WTC11 (cell line): ENCODE measurements around the gene NCOA3. TPM values are rescaled to one million over a fixed set of nuclear protein-coding genes. Genes with fewer than 3 reads are reported as not detected.

Experiments
- ATAC-seq: fragments of 200-7000 bp; cut with Tn5 transposase; 2 replicates; pipeline ENCODE4 v1.10.0; 2021; ENCODE audit warnings: mild to moderate bottlenecking, moderate library complexity
- CTCF ChIA-PET: fragments of 300-600 bp; sonication (Branson Sonifier 250); formaldehyde crosslinking; loops from one replicate; lab custom pipeline; 2021; ENCODE audit warnings: antibody characterized with exemption; lab: Charles Lee
- POLR2A ChIA-PET: fragments of 350-600 bp; sonication (Branson Sonifier 250); formaldehyde crosslinking; loops from one replicate; lab custom pipeline; 2021; ENCODE audit warnings: antibody characterized with exemption; lab: Charles Lee
- DNase-seq: peaks from one replicate; pipeline ENCODE4 v3.0.0; 2021; ENCODE audit warnings: low spot score
- H3K27ac Mint-ChIP-seq: 2 replicates; pipeline ENCODE4 v1.8.0; 2021; ENCODE audit warnings: mixed read lengths
- H3K27me3 Mint-ChIP-seq: 2 replicates; pipeline ENCODE4 v1.8.0; 2021; ENCODE audit warnings: low read depth, mild to moderate bottlenecking, moderate library complexity, mixed read lengths
- H3K36me3 Mint-ChIP-seq: 2 replicates; pipeline ENCODE4 v1.8.0; 2021; ENCODE audit warnings: mixed read lengths
- H3K4me1 Mint-ChIP-seq: 2 replicates; pipeline ENCODE4 v1.8.0; 2022; ENCODE audit warnings: mixed read lengths
- H3K4me3 Mint-ChIP-seq: 2 replicates; pipeline ENCODE4 v1.8.0; 2021; ENCODE audit warnings: mild to moderate bottlenecking, moderate library complexity, mixed read lengths
- H3K9me3 Mint-ChIP-seq: 2 replicates; pipeline ENCODE4 v1.8.0; 2021; ENCODE audit warnings: mixed read lengths
- ATF6 ChIP-seq: sonication (generic); formaldehyde crosslinking; IDR thresholded peaks from 2 replicates; pipeline ENCODE4 v1.8.1; 2023; ENCODE audit warnings: mild to moderate bottlenecking, missing genetic modification reagents
- E2F4 ChIP-seq: sonication (generic); formaldehyde crosslinking; IDR thresholded peaks from 2 replicates; pipeline ENCODE4 v1.8.1; 2022; ENCODE audit warnings: low read depth, mild to moderate bottlenecking, moderate library complexity, missing genetic modification reagents, borderline replicate concordance
- ERG ChIP-seq: fragments of 250-450 bp; sonication (Bioruptor Pico); IDR thresholded peaks from 2 replicates; pipeline ENCODE4 v1.8.0; 2021; ENCODE audit warnings: mild to moderate bottlenecking
- NFATC4 ChIP-seq: fragments of 250-450 bp; sonication (Bioruptor Pico); IDR thresholded peaks from 2 replicates; pipeline ENCODE4 v1.9.0; 2021; ENCODE audit warnings: mild to moderate bottlenecking
- NFYB ChIP-seq: sonication (generic); formaldehyde crosslinking; conservative IDR thresholded peaks from 2 replicates; pipeline ENCODE4 v1.8.0; 2022; ENCODE audit warnings: low read depth, missing genetic modification reagents
- OVOL2 ChIP-seq: fragments of 250-450 bp; sonication (Bioruptor Pico); IDR thresholded peaks from 2 replicates; pipeline ENCODE4 v1.9.0; 2021; ENCODE audit warnings: mild to moderate bottlenecking, borderline replicate concordance
- PREB ChIP-seq: sonication (generic); formaldehyde crosslinking; IDR thresholded peaks from 2 replicates; pipeline ENCODE4 v1.8.1; 2022; ENCODE audit warnings: mild to moderate bottlenecking, missing genetic modification reagents, moderate library complexity, borderline replicate concordance
- SMAD3 ChIP-seq: sonication (generic); formaldehyde crosslinking; IDR thresholded peaks from 2 replicates; pipeline ENCODE4 v1.8.0; 2022; ENCODE audit warnings: missing genetic modification reagents, mild to moderate bottlenecking, borderline replicate concordance
- SP1 ChIP-seq: sonication (generic); formaldehyde crosslinking; conservative IDR thresholded peaks from 2 replicates; pipeline ENCODE4 v1.8.1; 2022; ENCODE audit warnings: missing genetic modification reagents
- TEAD1 ChIP-seq: sonication (generic); formaldehyde crosslinking; IDR thresholded peaks from 2 replicates; pipeline ENCODE4 v1.8.0; 2022; ENCODE audit warnings: mild to moderate bottlenecking, missing genetic modification reagents
- ZBTB21 ChIP-seq: sonication (generic); formaldehyde crosslinking; IDR thresholded peaks from 2 replicates; pipeline ENCODE4 v1.8.1; 2023; ENCODE audit warnings: mild to moderate bottlenecking, missing genetic modification reagents, borderline replicate concordance
- ZMAT4 ChIP-seq: fragments of 250-450 bp; sonication (Bioruptor Pico); IDR thresholded peaks from 2 replicates; pipeline ENCODE4 v1.9.0; 2021; ENCODE audit warnings: mild to moderate bottlenecking
- total RNA-seq: library from RNA; stranded (reverse); gene quantifications from 3 replicates; pipeline ENCODE4 v1.2.3, GENCODE V29; 2021
- TF ChIP-seq, protein P1 (sequence below): sonication (generic); formaldehyde crosslinking; IDR thresholded peaks from 2 replicates; pipeline ENCODE4 v1.8.1; 2022; ENCODE audit warnings: low read depth, missing genetic modification reagents, borderline replicate concordance
- TF ChIP-seq, protein P2 (sequence below): sonication (generic); formaldehyde crosslinking; IDR thresholded peaks from 2 replicates; pipeline ENCODE4 v1.8.1; 2023; ENCODE audit warnings: mild to moderate bottlenecking, missing genetic modification reagents, borderline replicate concordance

Gene NCOA3
- total RNA-seq, 1 experiment from 2014 or later = 25.2 TPM

DNA sequence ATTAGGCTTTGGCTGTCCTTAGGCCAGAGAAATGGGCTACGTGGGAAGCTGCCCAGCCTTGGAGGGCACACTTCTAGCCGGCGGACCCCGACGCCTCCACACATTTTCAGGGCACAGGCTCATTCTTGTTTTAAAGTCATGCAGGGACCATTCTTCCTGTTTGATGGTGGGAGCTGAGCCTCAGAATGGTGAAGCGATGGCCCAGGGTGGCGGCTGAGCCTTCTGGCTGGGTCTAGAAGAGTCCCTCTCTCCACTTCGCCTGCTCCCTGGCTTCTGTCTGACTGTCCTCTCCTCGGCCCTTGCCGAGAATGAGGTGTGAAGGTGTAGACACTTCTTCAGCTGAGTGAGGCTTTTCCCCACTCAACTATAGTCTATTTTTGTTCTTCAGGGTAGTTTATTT lies 169.2 kb downstream of the NCOA3 start:
- H3K4me3 Mint-ChIP-seq = no peak overlapping the region
- no peaks in the 10 kb centered on the region for H3K27me3 Mint-ChIP-seq
- no peaks in the 10 kb centered on the region for H3K36me3 Mint-ChIP-seq
- ChIA-PET POLR2A (no interaction called here), CTCF (interaction anchor here (1.3 to 2.2 kb wide), 2 partner anchors 8 to 115 kb away, joined by 5 to 10 read pairs; no protein-coding TSS in a partner anchor)
- DNase-seq (no peak), ATAC-seq (no peak)
- H3K4me1 Mint-ChIP-seq = peaks cover 10% of the 10 kb centered on the region
- no peaks in the 10 kb centered on the region for H3K9me3 Mint-ChIP-seq
- TF ChIP-seq SP1 (CRISPR knock-in tag) (no peak), ZBTB21 (CRISPR knock-in tag) (no peak), ERG (no peak), ZMAT4 (CRISPR knock-in tag) (no peak), SMAD3 (CRISPR knock-in tag) (no peak), E2F4 (CRISPR knock-in tag) (no peak), OVOL2 (CRISPR knock-in tag) (no peak), NFATC4 (no peak)
- TF ChIP-seq, protein P1, sequence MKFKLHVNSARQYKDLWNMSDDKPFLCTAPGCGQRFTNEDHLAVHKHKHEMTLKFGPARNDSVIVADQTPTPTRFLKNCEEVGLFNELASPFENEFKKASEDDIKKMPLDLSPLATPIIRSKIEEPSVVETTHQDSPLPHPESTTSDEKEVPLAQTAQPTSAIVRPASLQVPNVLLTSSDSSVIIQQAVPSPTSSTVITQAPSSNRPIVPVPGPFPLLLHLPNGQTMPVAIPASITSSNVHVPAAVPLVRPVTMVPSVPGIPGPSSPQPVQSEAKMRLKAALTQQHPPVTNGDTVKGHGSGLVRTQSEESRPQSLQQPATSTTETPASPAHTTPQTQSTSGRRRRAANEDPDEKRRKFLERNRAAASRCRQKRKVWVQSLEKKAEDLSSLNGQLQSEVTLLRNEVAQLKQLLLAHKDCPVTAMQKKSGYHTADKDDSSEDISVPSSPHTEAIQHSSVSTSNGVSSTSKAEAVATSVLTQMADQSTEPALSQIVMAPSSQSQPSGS (CRISPR knock-in tag) = no peak
- H3K27ac Mint-ChIP-seq = no peak overlapping the region

DNA sequence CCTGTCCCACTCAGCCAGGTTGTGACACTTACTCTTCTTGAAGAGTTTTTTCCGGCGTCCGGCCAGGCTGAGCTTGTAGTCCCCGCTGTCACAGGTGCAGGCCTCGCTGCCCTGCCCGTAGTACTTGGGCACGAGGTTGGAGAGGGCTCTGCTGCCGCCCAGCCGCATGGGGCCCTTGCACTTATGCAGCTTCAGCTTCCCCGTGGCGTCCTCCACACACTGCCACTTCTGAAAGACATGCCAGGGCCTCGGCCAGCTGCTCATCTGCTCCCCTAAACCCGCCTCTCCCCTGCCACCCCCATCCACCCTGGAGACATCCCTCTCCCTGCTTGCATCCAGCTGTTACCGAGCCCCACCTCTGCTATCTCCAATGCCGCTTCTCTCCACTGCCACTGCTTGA lies 170.5 kb downstream of the NCOA3 start:
- ATAC-seq = no peak
- H3K36me3 Mint-ChIP-seq = no peaks in the 10 kb centered on the region
- H3K9me3 Mint-ChIP-seq = no peaks in the 10 kb centered on the region
- TF ChIP-seq, protein P2, sequence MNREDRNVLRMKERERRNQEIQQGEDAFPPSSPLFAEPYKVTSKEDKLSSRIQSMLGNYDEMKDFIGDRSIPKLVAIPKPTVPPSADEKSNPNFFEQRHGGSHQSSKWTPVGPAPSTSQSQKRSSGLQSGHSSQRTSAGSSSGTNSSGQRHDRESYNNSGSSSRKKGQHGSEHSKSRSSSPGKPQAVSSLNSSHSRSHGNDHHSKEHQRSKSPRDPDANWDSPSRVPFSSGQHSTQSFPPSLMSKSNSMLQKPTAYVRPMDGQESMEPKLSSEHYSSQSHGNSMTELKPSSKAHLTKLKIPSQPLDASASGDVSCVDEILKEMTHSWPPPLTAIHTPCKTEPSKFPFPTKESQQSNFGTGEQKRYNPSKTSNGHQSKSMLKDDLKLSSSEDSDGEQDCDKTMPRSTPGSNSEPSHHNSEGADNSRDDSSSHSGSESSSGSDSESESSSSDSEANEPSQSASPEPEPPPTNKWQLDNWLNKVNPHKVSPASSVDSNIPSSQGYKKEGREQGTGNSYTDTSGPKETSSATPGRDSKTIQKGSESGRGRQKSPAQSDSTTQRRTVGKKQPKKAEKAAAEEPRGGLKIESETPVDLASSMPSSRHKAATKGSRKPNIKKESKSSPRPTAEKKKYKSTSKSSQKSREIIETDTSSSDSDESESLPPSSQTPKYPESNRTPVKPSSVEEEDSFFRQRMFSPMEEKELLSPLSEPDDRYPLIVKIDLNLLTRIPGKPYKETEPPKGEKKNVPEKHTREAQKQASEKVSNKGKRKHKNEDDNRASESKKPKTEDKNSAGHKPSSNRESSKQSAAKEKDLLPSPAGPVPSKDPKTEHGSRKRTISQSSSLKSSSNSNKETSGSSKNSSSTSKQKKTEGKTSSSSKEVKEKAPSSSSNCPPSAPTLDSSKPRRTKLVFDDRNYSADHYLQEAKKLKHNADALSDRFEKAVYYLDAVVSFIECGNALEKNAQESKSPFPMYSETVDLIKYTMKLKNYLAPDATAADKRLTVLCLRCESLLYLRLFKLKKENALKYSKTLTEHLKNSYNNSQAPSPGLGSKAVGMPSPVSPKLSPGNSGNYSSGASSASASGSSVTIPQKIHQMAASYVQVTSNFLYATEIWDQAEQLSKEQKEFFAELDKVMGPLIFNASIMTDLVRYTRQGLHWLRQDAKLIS = no peak
- no peak for TF ChIP-seq NFYB
- TF ChIP-seq SMAD3 (CRISPR knock-in tag) = no peak
- TF ChIP-seq SP1 (CRISPR knock-in tag) = no peak
- TF ChIP-seq PREB (CRISPR knock-in tag) = no peak
- no peak for TF ChIP-seq TEAD1 (CRISPR knock-in tag)
- no peak for TF ChIP-seq ATF6 (CRISPR knock-in tag)
- no peak overlapping the region for H3K27ac Mint-ChIP-seq
- no peak overlapping the region for H3K4me3 Mint-ChIP-seq
- ChIA-PET CTCF (interaction anchor here (1.3 to 2.2 kb wide), 2 partner anchors 9 to 114 kb away, joined by 5 to 10 read pairs; no protein-coding TSS in a partner anchor), POLR2A (no interaction called here)
- peaks cover 14% of the 10 kb centered on the region for H3K4me1 Mint-ChIP-seq
- DNase-seq = no peak
- no peaks in the 10 kb centered on the region for H3K27me3 Mint-ChIP-seq
